Lung (tissue), 12 donors: ENCODE results near the gene C17orf50. TPM values are rescaled to one million over a fixed set of nuclear protein-coding genes. Genes with fewer than 3 reads are reported as not detected.

Source experiments
- ATAC-seq: fragments of 200-7000 bp; cut with Tn5 transposase; one replicate; pipeline ENCODE4 v1.9.1; 2020; ENCODE audit warnings: moderate number of reproducible peaks; ENCODE audit not compliant: insufficient read depth, low FRiP score
- DNase-seq, 3 donors: peaks; one replicate each; pipeline ENCODE4 v3.0.0-alpha.2; 2013 to 2017
- H3K27ac ChIP-seq, 2 donors: one replicate each; pipeline ENCODE4 v1.5.1; 2013; ENCODE audit warnings: mild to moderate bottlenecking in 2 of 2, moderate library complexity in 2 of 2, control low read depth in 1 of 2, inconsistent platforms in 1 of 2, low read depth in 1 of 2, low read length in 1 of 2
- H3K27me3 ChIP-seq, 3 donors: one replicate each; pipeline ENCODE4 v1.5.1; 2013; ENCODE audit warnings: low read length in 2 of 3; ENCODE audit not compliant: control insufficient read depth in 3 of 3, insufficient read depth in 3 of 3
- H3K36me3 ChIP-seq, 4 donors: one replicate each; pipeline ENCODE4 v1.5.1; 2013; ENCODE audit warnings: low read length in 4 of 4, mild to moderate bottlenecking in 1 of 4, moderate library complexity in 1 of 4; ENCODE audit not compliant: control insufficient read depth in 4 of 4, insufficient read depth in 4 of 4
- H3K4me1 ChIP-seq, 5 donors: one replicate each; pipeline ENCODE4 v1.5.1; 2013; ENCODE audit warnings: low read length in 5 of 5, mild to moderate bottlenecking in 2 of 5, moderate library complexity in 1 of 5; ENCODE audit not compliant: control insufficient read depth in 5 of 5, insufficient read depth in 5 of 5
- H3K4me3 ChIP-seq: one replicate; pipeline ENCODE4 v1.5.1; 2013; ENCODE audit warnings: mild to moderate bottlenecking, control low read depth, moderate library complexity
- H3K9ac ChIP-seq, 2 donors: one replicate each; pipeline ENCODE4 v1.5.1; 2013; ENCODE audit warnings: low read length in 2 of 2, control low read depth in 1 of 2; ENCODE audit not compliant: insufficient read depth in 1 of 2
- H3K9me3 ChIP-seq, 4 donors: one replicate each; pipeline ENCODE4 v1.5.1; 2013; ENCODE audit warnings: low read length in 3 of 4, mild to moderate bottlenecking in 1 of 4, moderate library complexity in 1 of 4; ENCODE audit not compliant: control insufficient read depth in 4 of 4, insufficient read depth in 3 of 4
- CTCF ChIP-seq: IDR thresholded peaks from 2 replicates; pipeline ENCODE4 v1.5.1; 2012; ENCODE audit warnings: mild to moderate bottlenecking; ENCODE audit errors: control extremely low read depth, extremely low read depth
- WGBS, 2 donors: extraction: QIAGEN DNeasy Blood & Tissue Kit; methylation state at CpG; one replicate each; pipeline ENCODE4 v1.1.7; 2013; 5-methylcytosine and 5-hydroxymethylcytosine counted together
- polyA plus RNA-seq, 2 donors: library from polyadenylated mRNA; stranded (reverse); fragments of 200-250 nt; gene quantifications; one replicate each; pipeline ENCODE4 v1.2.1, GENCODE V29; 2013
- total RNA-seq, 2 donors: library from RNA; depleted of rRNA in 1 of 2; stranded (reverse); fragments of >200 nt in 1 of 2; gene quantifications; one replicate each; pipeline ENCODE4 v1.2.1, GENCODE V29; 2014 to 2021
- donor health status: control.
- donor health status: control.
- donor health status: Bipolar disorder and iron deficiency.
- donor health status: healthy.
- donor health status: DM: yes; HTN: yes; CAD: no.

The C17orf50 gene
- total and polyA plus RNA-seq, 4 donors, result 0.18 to 0.40 (median 0.26) TPM; not detected in 1

- H3K27ac ChIP-seq, result no peak overlapping the region
- peaks cover 4 to 32% (median 26%) of the 10 kb centered on the region in 3 donors for H3K27me3 ChIP-seq
- 91 to 92% methylated on average over 15 of the region's 15 CpGs for WGBS, 2 donors
- H3K4me3 ChIP-seq, result no peak overlapping the region
- DNase-seq (no peak), ATAC-seq (no peak)
- peaks cover 0 to 12% (median 6%) of the 10 kb centered on the region in 5 donors for H3K4me1 ChIP-seq
- no peak for TF ChIP-seq CTCF
- H3K36me3 ChIP-seq, result no peaks in the 10 kb centered on the region
- no peak overlapping the region for H3K9ac ChIP-seq
- peaks cover 0 to 3% (median 0%) of the 10 kb centered on the region in 4 donors for H3K9me3 ChIP-seq
Observed at GRCh38 chr17:35745749-35746320, 14.9 kb upstream of the C17orf50 start.

- Histone ChIP-seq H3K27ac (no peak overlapping the region), H3K27me3 (peaks cover 0 to 24% (median 22%) of the 10 kb centered on the region in 3 donors), H3K4me1 (peaks cover 0 to 6% (median 0%) of the 10 kb centered on the region in 5 donors), H3K4me3 (no peak overlapping the region), H3K9ac (no peak overlapping the region), H3K36me3 (no peaks in the 10 kb centered on the region), H3K9me3 (no peaks in the 10 kb centered on the region)
- peak; percentile 97 for TF ChIP-seq CTCF
- peak; percentile 90 for ATAC-seq
- 33 to 40% methylated on average over 12 of the region's 12 CpGs for WGBS, 2 donors
- DNase-seq, result peak; percentile 79 to 87 (median 81)
Observed at GRCh38 chr17:35747540-35748017, 13.1 kb upstream of the C17orf50 start.

GRCh38 chr17:35748341-35748841, 12.3 kb upstream of the C17orf50 start:
- no peak overlapping the region for H3K27ac ChIP-seq
- WGBS, 2 donors, result 17 to 24% methylated on average over 4 of the region's 4 CpGs
- no peak overlapping the region for H3K9ac ChIP-seq
- no peak for TF ChIP-seq CTCF
- H3K27me3 ChIP-seq, result peaks cover 0 to 21% (median 20%) of the 10 kb centered on the region in 3 donors
- no peaks in the 10 kb centered on the region for H3K9me3 ChIP-seq
- DNase-seq (no peak), ATAC-seq (no peak)
- H3K4me3 ChIP-seq, result no peak overlapping the region
- H3K36me3 ChIP-seq, result no peaks in the 10 kb centered on the region
- H3K4me1 ChIP-seq, result peaks cover 0 to 10% (median 0%) of the 10 kb centered on the region in 5 donors

GRCh38 chr17:35748979-35749378, 11.7 kb upstream of the C17orf50 start:
- ATAC-seq (no peak), DNase-seq (no peak)
- H3K4me1 ChIP-seq, result peaks cover 0 to 10% (median 0%) of the 10 kb centered on the region in 5 donors
- no peak for TF ChIP-seq CTCF
- H3K27me3 ChIP-seq, result peaks cover 0 to 21% (median 20%) of the 10 kb centered on the region in 3 donors
- H3K36me3 ChIP-seq, result no peaks in the 10 kb centered on the region
- WGBS, 2 donors, result 77 to 78% methylated on average over 6 of the region's 6 CpGs
- H3K9me3 ChIP-seq, result no peaks in the 10 kb centered on the region
- no peak overlapping the region for H3K4me3 ChIP-seq
- H3K9ac ChIP-seq, result no peak overlapping the region
- H3K27ac ChIP-seq, result no peak overlapping the region
